Mucosa of descending colon (tissue), 3 donors: ENCODE results near the gene CPHXL2. TPM values are rescaled to one million over a fixed set of nuclear protein-coding genes. Genes with fewer than 3 reads are reported as not detected.

Experiments used
- ATAC-seq: fragments of 200-7000 bp; cut with Tn5 transposase; one replicate; pipeline ENCODE4 v1.9.1; 2020; ENCODE audit warnings: mild to moderate bottlenecking, moderate library complexity
- DNase-seq, 3 donors: peaks; one replicate each; pipeline ENCODE4 v3.0.0-alpha.2; 2020
- H3K36me3 ChIP-seq: fragments of 200-600 bp; one replicate; pipeline ENCODE4 v1.8.0; 2021; ENCODE audit warnings: low read depth, mild to moderate bottlenecking
- H3K4me1 ChIP-seq: fragments of 200-600 bp; one replicate; pipeline ENCODE4 v1.8.0; 2021; ENCODE audit warnings: low read depth, mild to moderate bottlenecking
- H3K4me3 ChIP-seq: fragments of 200-600 bp; one replicate; pipeline ENCODE4 v1.8.0; 2021; ENCODE audit warnings: mild to moderate bottlenecking
- H3K9me3 ChIP-seq: fragments of 200-600 bp; one replicate; pipeline ENCODE4 v1.8.0; 2021; ENCODE audit warnings: mild to moderate bottlenecking
- CTCF ChIP-seq: fragments of 200-600 bp; IDR thresholded peaks from one replicate; pipeline ENCODE4 v1.8.0; 2022; ENCODE audit warnings: antibody characterized with exemption, mild to moderate bottlenecking
- intact Hi-C, 2 donors: fragments of 100-400 bp; cut with DNase I in 1 of 2; cut with micrococcal nuclease in 1 of 2; formaldehyde crosslinking; loops; one replicate each; pipeline versions ENCODE4 v1.11.0 to v1.11.1; 2022; cut with DNase I, micrococcal nuclease
- long read RNA-seq, 2 donors: library from polyadenylated mRNA; unstranded; transcript quantifications; one replicate each; pipeline ENCODE4 v2.0.0, GENCODE V29; 2019 to 2021
- total RNA-seq, 3 donors: library from RNA; stranded (reverse); fragmentation: NEBNext Ultra II Directional in 2 of 3; extraction: Animal tissue kit (Norgen Biotek cat#: 25700) in 2 of 3; gene quantifications; one replicate each; pipeline versions ENCODE4 v1.2.1 to v1.2.4, GENCODE V29; 2021 to 2023
- donor health status: DM: no; HTN: no; CAD: no; lungs with moderate emphysema.
- donor health status: DM: no; HTN: no; CAD: no.
- donor health status: DM: no; HTN: yes; CAD: no.

The CPHXL2 gene
- total RNA-seq = not detected
- long read RNA-seq, donor 1 = 0 reads
- long read RNA-seq, donor 2 = 0 reads

GRCh38 chr16:75676909-75677308 is at the start of gene CPHXL2:
Gene CPHXL2, minus strand, starts transcription at chr16:75677009. Its CDS starts 10 bp downstream, at chr16:75676999.
- TF ChIP-seq CTCF = no peak
- Histone ChIP-seq H3K9me3 (no peaks in the 10 kb centered on the region), H3K4me3 (no peak within 1 kb of the TSS), H3K4me1 (no peaks in the 10 kb centered on the region), H3K36me3 (no peaks in the 10 kb centered on the region)
- DNase-seq (no peak), ATAC-seq (no peak)
- intact Hi-C loops = no loop called here

GRCh38 chr16:75726390-75726789 is 49.6 kb upstream of the CPHXL2 start, which contains the start of gene CPHXL:
Gene CPHXL, minus strand, starts transcription at chr16:75726490. Its CDS starts 48 bp downstream, at chr16:75726442.
- TF ChIP-seq CTCF = no peak
- Histone ChIP-seq H3K4me3 (no peak within 1 kb of the TSS), H3K9me3 (no peaks in the 10 kb centered on the region), H3K4me1 (no peaks in the 10 kb centered on the region), H3K36me3 (no peaks in the 10 kb centered on the region)
- DNase-seq (no peak), ATAC-seq (no peak)
- intact Hi-C loops = no loop called here

GRCh38 chr16:75718452-75718851 is 41.6 kb upstream of the CPHXL2 start:
- H3K36me3 ChIP-seq = no peaks in the 10 kb centered on the region
- DNase-seq = no peak
- no peak for TF ChIP-seq CTCF
- H3K4me3 ChIP-seq = no peak overlapping the region
- no peaks in the 10 kb centered on the region for H3K4me1 ChIP-seq
- no peaks in the 10 kb centered on the region for H3K9me3 ChIP-seq
- intact Hi-C loops = no loop called here
- ATAC-seq = no peak

GRCh38 chr16:75714661-75715060 is 37.9 kb upstream of the CPHXL2 start:
- Histone ChIP-seq H3K9me3 (peaks cover 10% of the 10 kb centered on the region), H3K4me1 (no peaks in the 10 kb centered on the region), H3K36me3 (no peaks in the 10 kb centered on the region), H3K4me3 (no peak overlapping the region)
- intact Hi-C loops = no loop called here
- DNase-seq (no peak), ATAC-seq (no peak)
- no peak for TF ChIP-seq CTCF

- H3K36me3 ChIP-seq = no peaks in the 10 kb centered on the region
- DNase-seq (no peak), ATAC-seq (no peak)
- no peak for TF ChIP-seq CTCF
- H3K4me3 ChIP-seq = no peak overlapping the region
- H3K9me3 ChIP-seq = peaks cover 10% of the 10 kb centered on the region
- H3K4me1 ChIP-seq = no peaks in the 10 kb centered on the region
- intact Hi-C loops = no loop called here
These were observed 33.5 kb upstream of the CPHXL2 start for GRCh38 chr16:75710344-75710743.

- intact Hi-C loops = no loop called here
- Histone ChIP-seq H3K36me3 (no peaks in the 10 kb centered on the region), H3K4me3 (no peak overlapping the region), H3K4me1 (no peaks in the 10 kb centered on the region), H3K9me3 (no peaks in the 10 kb centered on the region)
- no peak for DNase-seq
- no peak for TF ChIP-seq CTCF
- no peak for ATAC-seq
These were observed 26.5 kb upstream of the CPHXL2 start for GRCh38 chr16:75703306-75703705.
